Measurements from ENCODE around the gene GOLT1A. TPM values are rescaled to one million over a fixed set of nuclear protein-coding genes. Genes with fewer than 3 reads are reported as not detected.

GOLT1A gene
- polyA plus RNA-seq, 1 donor, result 113 TPM

- no peak for DNase-seq
- Histone ChIP-seq H3K27me3 (ENCODE audit: control insufficient read depth, insufficient read depth, low read length) (no peaks in the 10 kb centered on the region), H3K36me3 (ENCODE audit: control insufficient read depth, insufficient read depth, low read length) (peaks cover 82% of the 10 kb centered on the region), H3K4me1 (ENCODE audit: control insufficient read depth, insufficient read depth, low read length) (peaks cover 27% of the 10 kb centered on the region), H3K9me3 (ENCODE audit: control insufficient read depth, low read depth, low read length) (no peaks in the 10 kb centered on the region), H3K4me3 (ENCODE audit: low read length) (no peak overlapping the region), H3K27ac (ENCODE audit: low read length) (no peak overlapping the region)
- WGBS (ENCODE audit: insufficient coverage, low lambda C conversion rate), result no CpG with 5 or more reads among the region's 14 CpGs
Measured at GRCh38 chr1:204230211-204230610, 16.4 kb upstream of the GOLT1A start.

GRCh38 chr1:204228896-204229295, 15.1 kb upstream of the GOLT1A start:
- Histone ChIP-seq H3K36me3 (ENCODE audit: control insufficient read depth, insufficient read depth, low read length) (peaks cover 84% of the 10 kb centered on the region), H3K27ac (ENCODE audit: low read length) (no peak overlapping the region), H3K4me1 (ENCODE audit: control insufficient read depth, insufficient read depth, low read length) (peaks cover 27% of the 10 kb centered on the region), H3K27me3 (ENCODE audit: control insufficient read depth, insufficient read depth, low read length) (no peaks in the 10 kb centered on the region), H3K9me3 (ENCODE audit: control insufficient read depth, low read depth, low read length) (no peaks in the 10 kb centered on the region), H3K4me3 (ENCODE audit: low read length) (no peak overlapping the region)
- DNase-seq, result no peak
- no CpG with 5 or more reads among the region's 13 CpGs for WGBS (ENCODE audit: insufficient coverage, low lambda C conversion rate)

DNA sequence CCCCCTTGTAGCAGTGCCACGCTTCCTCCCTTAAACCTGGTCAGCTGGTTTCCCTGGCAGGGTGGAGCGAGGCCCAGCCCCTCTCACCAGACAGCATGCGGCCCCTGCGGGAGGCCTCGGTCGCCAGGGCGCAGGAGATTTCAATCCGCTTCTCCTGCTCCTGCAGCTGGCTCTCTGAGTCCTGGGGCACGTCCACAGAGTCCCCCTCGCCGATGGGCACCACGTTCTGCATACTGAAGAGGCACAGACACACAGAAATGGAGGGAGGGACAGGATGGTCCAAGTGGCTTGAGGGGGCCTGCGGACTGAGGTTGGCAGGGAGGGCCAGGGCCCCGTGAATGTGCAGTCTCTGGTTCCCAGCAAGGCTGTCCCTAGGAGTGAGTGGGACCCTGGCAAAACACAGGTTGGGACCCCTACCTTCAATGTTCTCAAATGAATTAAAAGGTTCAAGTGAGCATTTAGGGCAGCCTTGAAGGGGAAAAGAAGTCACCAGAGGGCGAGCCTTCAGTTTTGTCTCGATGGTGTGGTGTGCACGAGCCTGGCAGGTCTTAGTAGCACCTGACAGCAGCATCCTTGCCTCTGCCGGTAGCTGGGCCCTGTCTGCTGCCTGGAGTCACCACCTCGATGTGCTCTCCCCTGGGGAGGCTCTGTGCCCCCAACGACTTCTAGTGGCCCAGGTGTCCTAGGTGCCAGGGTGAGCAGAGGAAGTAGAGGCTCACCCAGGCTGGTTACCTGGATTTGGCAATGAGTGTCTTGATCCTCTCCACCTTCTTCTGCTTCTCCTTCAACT, 14.4 kb upstream of the GOLT1A start:
- WGBS (ENCODE audit: insufficient coverage, low lambda C conversion rate), result no CpG with 5 or more reads among the region's 20 CpGs
- no peaks in the 10 kb centered on the region for H3K9me3 ChIP-seq (ENCODE audit: control insufficient read depth, low read depth, low read length)
- H3K4me3 ChIP-seq (ENCODE audit: low read length), result no peak overlapping the region
- peaks cover 83% of the 10 kb centered on the region for H3K36me3 ChIP-seq (ENCODE audit: control insufficient read depth, insufficient read depth, low read length)
- no peaks in the 10 kb centered on the region for H3K27me3 ChIP-seq (ENCODE audit: control insufficient read depth, insufficient read depth, low read length)
- DNase-seq, result no peak
- peak overlapping the region; percentile 34 for H3K27ac ChIP-seq (ENCODE audit: low read length)
- H3K4me1 ChIP-seq (ENCODE audit: control insufficient read depth, insufficient read depth, low read length), result peaks cover 27% of the 10 kb centered on the region

- no peaks in the 10 kb centered on the region for H3K9me3 ChIP-seq (ENCODE audit: control insufficient read depth, low read depth, low read length)
- DNase-seq, result no peak
- H3K27ac ChIP-seq (ENCODE audit: low read length), result peak overlapping the region; percentile 34
- H3K27me3 ChIP-seq (ENCODE audit: control insufficient read depth, insufficient read depth, low read length), result no peaks in the 10 kb centered on the region
- peaks cover 27% of the 10 kb centered on the region for H3K4me1 ChIP-seq (ENCODE audit: control insufficient read depth, insufficient read depth, low read length)
- no CpG with 5 or more reads among the region's 2 CpGs for WGBS (ENCODE audit: insufficient coverage, low lambda C conversion rate)
- H3K4me3 ChIP-seq (ENCODE audit: low read length), result no peak overlapping the region
- H3K36me3 ChIP-seq (ENCODE audit: control insufficient read depth, insufficient read depth, low read length), result peaks cover 85% of the 10 kb centered on the region
Measured at GRCh38 chr1:204227351-204227750, 13.6 kb upstream of the GOLT1A start.

GRCh38 chr1:204225841-204226735, 12.3 kb upstream of the GOLT1A start:
- H3K27me3 ChIP-seq (ENCODE audit: control insufficient read depth, insufficient read depth, low read length), result no peaks in the 10 kb centered on the region
- DNase-seq, result peak; percentile 63 to 87
- H3K9me3 ChIP-seq (ENCODE audit: control insufficient read depth, low read depth, low read length), result no peaks in the 10 kb centered on the region
- peaks cover 27% of the 10 kb centered on the region for H3K4me1 ChIP-seq (ENCODE audit: control insufficient read depth, insufficient read depth, low read length)
- H3K4me3 ChIP-seq (ENCODE audit: low read length), result no peak overlapping the region
- no CpG with 5 or more reads among the region's 16 CpGs for WGBS (ENCODE audit: insufficient coverage, low lambda C conversion rate)
- peak overlapping the region; percentile 65 for H3K27ac ChIP-seq (ENCODE audit: low read length)
- peaks cover 86% of the 10 kb centered on the region for H3K36me3 ChIP-seq (ENCODE audit: control insufficient read depth, insufficient read depth, low read length)

DNA sequence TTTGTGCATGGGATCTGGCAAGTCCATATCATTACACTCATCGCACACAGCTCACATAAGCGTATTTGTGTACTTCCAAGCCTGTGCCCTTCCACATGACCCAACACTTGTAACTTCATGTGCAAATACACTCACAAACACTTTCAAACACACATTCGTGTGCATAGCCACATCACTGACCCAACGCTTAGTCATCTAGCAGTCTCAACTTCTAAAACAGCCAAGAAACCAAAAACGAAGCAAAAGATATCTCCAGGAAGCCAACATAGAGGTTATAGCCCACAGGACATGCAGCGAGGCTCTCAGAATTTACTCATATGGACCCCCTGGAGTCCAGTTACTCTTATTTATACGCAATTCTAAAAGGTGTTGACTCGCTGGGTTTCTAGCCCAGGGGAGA, 10.9 kb upstream of the GOLT1A start:
- Histone ChIP-seq H3K27ac (ENCODE audit: low read length) (no peak overlapping the region), H3K36me3 (ENCODE audit: control insufficient read depth, insufficient read depth, low read length) (peaks cover 84% of the 10 kb centered on the region), H3K4me3 (ENCODE audit: low read length) (no peak overlapping the region), H3K27me3 (ENCODE audit: control insufficient read depth, insufficient read depth, low read length) (no peaks in the 10 kb centered on the region), H3K9me3 (ENCODE audit: control insufficient read depth, low read depth, low read length) (no peaks in the 10 kb centered on the region), H3K4me1 (ENCODE audit: control insufficient read depth, insufficient read depth, low read length) (peaks cover 27% of the 10 kb centered on the region)
- WGBS (ENCODE audit: insufficient coverage, low lambda C conversion rate), result no CpG with 5 or more reads among the region's 8 CpGs
- no peak for DNase-seq

GRCh38 chr1:204223129-204223860, 9.5 kb upstream of the GOLT1A start:
- 80% methylated on average over 1 of the region's 17 CpGs for WGBS (ENCODE audit: insufficient coverage, low lambda C conversion rate)
- Histone ChIP-seq H3K9me3 (ENCODE audit: control insufficient read depth, low read depth, low read length) (no peaks in the 10 kb centered on the region), H3K36me3 (ENCODE audit: control insufficient read depth, insufficient read depth, low read length) (peaks cover 75% of the 10 kb centered on the region), H3K4me1 (ENCODE audit: control insufficient read depth, insufficient read depth, low read length) (peaks cover 23% of the 10 kb centered on the region), H3K27ac (ENCODE audit: low read length) (no peak overlapping the region), H3K27me3 (ENCODE audit: control insufficient read depth, insufficient read depth, low read length) (no peaks in the 10 kb centered on the region), H3K4me3 (ENCODE audit: low read length) (no peak overlapping the region)
- no peak for DNase-seq

DNA sequence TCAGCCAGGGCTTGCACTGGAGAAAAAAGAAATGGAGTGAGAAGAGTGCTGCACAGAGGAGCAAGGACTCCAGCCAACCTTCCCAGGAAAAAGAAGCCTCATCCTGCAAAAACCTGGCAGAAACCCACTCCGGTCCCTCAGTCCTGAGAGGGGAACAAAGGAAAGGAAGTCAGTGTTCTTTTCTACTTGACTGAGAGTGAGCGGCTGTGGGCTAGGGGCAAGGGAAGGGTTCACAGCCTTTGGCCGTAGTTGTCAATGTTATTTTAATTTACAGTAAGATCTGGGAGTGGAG, 8.9 kb upstream of the GOLT1A start:
- H3K27me3 ChIP-seq (ENCODE audit: control insufficient read depth, insufficient read depth, low read length), result no peaks in the 10 kb centered on the region

DNA sequence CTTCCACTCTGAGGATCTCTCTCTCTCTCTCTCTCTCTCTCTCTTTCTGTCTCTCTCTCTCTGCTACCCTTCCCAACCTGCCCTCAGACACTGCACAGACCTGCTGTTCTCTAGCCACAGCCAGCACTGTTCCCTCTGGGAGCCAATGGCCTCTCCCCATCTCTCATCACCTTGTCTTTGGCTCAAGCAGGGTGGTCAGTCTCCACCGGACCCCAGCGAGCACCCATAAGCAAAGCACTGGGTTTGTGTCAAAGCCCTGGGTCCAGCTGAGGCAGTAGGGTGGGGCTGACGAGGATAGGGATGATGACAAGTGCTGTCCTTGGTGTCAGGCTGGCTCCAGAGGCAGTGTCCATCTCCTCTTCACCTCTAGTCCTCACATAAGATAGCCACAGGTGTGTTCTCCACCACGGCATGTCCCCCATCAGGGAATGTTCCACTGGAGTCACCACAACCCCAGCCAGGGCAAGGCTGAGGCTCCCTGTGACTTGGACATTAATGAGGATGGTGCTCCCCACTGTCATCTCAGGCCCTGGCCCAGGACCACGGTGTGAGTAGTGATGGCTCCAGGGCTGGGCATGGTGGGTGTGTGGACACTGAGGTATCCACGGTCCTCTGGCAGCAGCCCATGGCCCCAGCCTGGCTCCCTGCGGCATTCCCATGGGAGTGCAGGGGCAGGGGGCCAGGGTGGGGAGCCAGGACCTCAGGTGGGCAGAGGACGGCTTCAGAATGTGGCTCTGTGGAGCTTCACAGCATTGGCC, 8.4 kb upstream of the GOLT1A start:
- no CpG with 5 or more reads among the region's 8 CpGs for WGBS (ENCODE audit: insufficient coverage, low lambda C conversion rate)
- no peak overlapping the region for H3K4me3 ChIP-seq (ENCODE audit: low read length)
- H3K4me1 ChIP-seq (ENCODE audit: control insufficient read depth, insufficient read depth, low read length), result peaks cover 14% of the 10 kb centered on the region
- peaks cover 64% of the 10 kb centered on the region for H3K36me3 ChIP-seq (ENCODE audit: control insufficient read depth, insufficient read depth, low read length)
- no peak overlapping the region for H3K27ac ChIP-seq (ENCODE audit: low read length)
- DNase-seq, result no peak
- no peaks in the 10 kb centered on the region for H3K27me3 ChIP-seq (ENCODE audit: control insufficient read depth, insufficient read depth, low read length)
- H3K9me3 ChIP-seq (ENCODE audit: control insufficient read depth, low read depth, low read length), result no peaks in the 10 kb centered on the region

More for the DNA sequence above, 8.9 kb upstream of the GOLT1A start:
- no peaks in the 10 kb centered on the region for H3K9me3 ChIP-seq (ENCODE audit: control insufficient read depth, low read depth, low read length)
- no CpG with 5 or more reads among the region's 3 CpGs for WGBS (ENCODE audit: insufficient coverage, low lambda C conversion rate)
- H3K36me3 ChIP-seq (ENCODE audit: control insufficient read depth, insufficient read depth, low read length), result peaks cover 69% of the 10 kb centered on the region
- peaks cover 17% of the 10 kb centered on the region for H3K4me1 ChIP-seq (ENCODE audit: control insufficient read depth, insufficient read depth, low read length)
- no peak for DNase-seq
- no peak overlapping the region for H3K4me3 ChIP-seq (ENCODE audit: low read length)
- H3K27ac ChIP-seq (ENCODE audit: low read length), result no peak overlapping the region

DNA sequence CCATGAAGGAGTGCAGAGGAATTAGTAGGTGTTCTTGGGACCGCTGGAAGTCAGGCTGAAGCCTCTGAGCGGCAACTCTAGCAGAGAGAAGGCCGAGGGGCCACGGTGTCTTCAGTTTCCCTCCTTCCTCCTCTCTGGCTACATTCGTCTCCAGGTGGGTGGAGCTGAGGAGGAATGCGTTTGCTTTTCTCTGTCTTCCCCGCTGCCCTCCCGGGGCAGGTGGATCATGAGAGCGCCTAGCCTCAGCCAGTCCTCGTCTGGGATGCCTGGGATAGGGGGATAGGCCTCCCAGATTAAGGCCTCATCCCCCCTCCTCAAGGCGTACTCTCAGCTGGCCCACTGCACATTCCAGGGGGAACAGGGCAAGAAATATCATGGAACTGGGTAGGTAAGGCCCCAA, 7.5 kb upstream of the GOLT1A start:
- Histone ChIP-seq H3K27ac (ENCODE audit: low read length) (no peak overlapping the region), H3K36me3 (ENCODE audit: control insufficient read depth, insufficient read depth, low read length) (peaks cover 58% of the 10 kb centered on the region)
- no CpG with 5 or more reads among the region's 11 CpGs for WGBS (ENCODE audit: insufficient coverage, low lambda C conversion rate)

More for the DNA sequence above, 7.5 kb upstream of the GOLT1A start:
- Histone ChIP-seq H3K4me1 (ENCODE audit: control insufficient read depth, insufficient read depth, low read length) (peaks cover 6% of the 10 kb centered on the region), H3K27me3 (ENCODE audit: control insufficient read depth, insufficient read depth, low read length) (no peaks in the 10 kb centered on the region), H3K9me3 (ENCODE audit: control insufficient read depth, low read depth, low read length) (no peaks in the 10 kb centered on the region), H3K4me3 (ENCODE audit: low read length) (no peak overlapping the region)
- DNase-seq, result no peak
